A673 (cell line): ENCODE measurements around the gene LMNB1. TPM values are rescaled to one million over a fixed set of nuclear protein-coding genes. Genes with fewer than 3 reads are reported as not detected.
"Not testable (repeated sequence)": the region's sequence is repeated elsewhere in the genome, so short reads cannot be mapped to it uniquely, and the experiment has no call there.

Experiments
- BruUV-seq: library from RNA; stranded (reverse); fragments of 400-500 nt; replicated peaks from 2 replicates; lab custom pipeline; 2021; lab: Mats Ljungman, UMichigan
- CTCF ChIA-PET: fragments of 300-600 bp; sonication (Branson Sonifier 250); formaldehyde crosslinking; loops from one replicate; lab custom pipeline; 2022; ENCODE audit warnings: antibody characterized with exemption; lab: Charles Lee
- POLR2A ChIA-PET: fragments of 300-600 bp; sonication (Branson Sonifier 250); formaldehyde crosslinking; loops from one replicate; lab custom pipeline; 2022; ENCODE audit warnings: antibody characterized with exemption; ENCODE audit not compliant: low non-redundant PET; lab: Charles Lee
- DNase-seq: peaks from one replicate; pipeline ENCODE4 v3.0.0-alpha.2; 2015; ENCODE audit warnings: low spot score
- H3K27ac ChIP-seq: fragments of 200-600 bp; sonication (generic); 2 replicates; pipeline ENCODE4 v1.5.1; 2016; ENCODE audit warnings: mixed run types, low read depth, mild to moderate bottlenecking, mixed read lengths, antibody characterized with exemption, low read length; ENCODE audit not compliant: poor library complexity, severe bottlenecking
- H3K27me3 ChIP-seq: fragments of 200-600 bp; sonication (generic); replicated peaks from 2 replicates; pipeline ENCODE4 v1.6.1; 2017; ENCODE audit warnings: mixed run types, low read depth, mild to moderate bottlenecking, mixed read lengths, antibody characterized with exemption, low read length; ENCODE audit not compliant: insufficient read depth, poor library complexity
- H3K36me3 ChIP-seq: fragments of 200-600 bp; sonication (generic); 2 replicates; pipeline ENCODE4 v1.6.1; 2016; ENCODE audit warnings: mixed run types, mild to moderate bottlenecking, mixed read lengths, antibody characterized with exemption, low read length; ENCODE audit not compliant: insufficient read depth, poor library complexity, severe bottlenecking
- H3K4me1 ChIP-seq: fragments of 200-600 bp; sonication (generic); 2 replicates; pipeline ENCODE4 v1.6.1; 2017; ENCODE audit warnings: mixed run types, mild to moderate bottlenecking, mixed read lengths, antibody characterized with exemption, low read length; ENCODE audit not compliant: insufficient read depth, poor library complexity, severe bottlenecking
- H3K4me3 ChIP-seq: fragments of 200-600 bp; sonication (generic); 2 replicates; pipeline ENCODE4 v1.5.1; 2016; ENCODE audit warnings: low read depth, mixed run types, mild to moderate bottlenecking, mixed read lengths, low read length; ENCODE audit not compliant: poor library complexity, severe bottlenecking
- H3K9me3 ChIP-seq: fragments of 200-600 bp; sonication (generic); 2 replicates; pipeline ENCODE4 v1.6.1; 2016; ENCODE audit warnings: mixed run types, low read depth, mild to moderate bottlenecking, mixed read lengths, antibody characterized with exemption, low read length; ENCODE audit not compliant: poor library complexity, severe bottlenecking
- EZH2 ChIP-seq: fragments of 200-600 bp; sonication (generic); IDR thresholded peaks from 2 replicates; pipeline ENCODE4 v1.6.1; 2017; ENCODE audit warnings: borderline replicate concordance, low read depth, mild to moderate bottlenecking, mixed read lengths, antibody characterized with exemption, low read length; ENCODE audit not compliant: poor library complexity, severe bottlenecking
- intact Hi-C: fragments of 100-400 bp; cut with micrococcal nuclease; formaldehyde crosslinking; loops from one replicate; pipeline ENCODE4 v1.10.0; 2022; ENCODE audit not compliant: unreplicated experiment
- total RNA-seq: library from RNA; stranded (reverse); gene quantifications from 2 replicates; pipeline ENCODE4 v1.2.3, GENCODE V29; 2021
- TF ChIP-seq, protein P1 (sequence below): fragments of 300-800, 200-600 bp; sonication (generic); conservative IDR thresholded peaks from 2 replicates; pipeline ENCODE4 v1.5.1; 2017; ENCODE audit warnings: low read depth, mild to moderate bottlenecking, antibody characterized with exemption, low read length, moderate library complexity, mixed read lengths

LMNB1 gene
- total RNA-seq, 1 experiment from 2014 or later: 267 TPM

DNA sequence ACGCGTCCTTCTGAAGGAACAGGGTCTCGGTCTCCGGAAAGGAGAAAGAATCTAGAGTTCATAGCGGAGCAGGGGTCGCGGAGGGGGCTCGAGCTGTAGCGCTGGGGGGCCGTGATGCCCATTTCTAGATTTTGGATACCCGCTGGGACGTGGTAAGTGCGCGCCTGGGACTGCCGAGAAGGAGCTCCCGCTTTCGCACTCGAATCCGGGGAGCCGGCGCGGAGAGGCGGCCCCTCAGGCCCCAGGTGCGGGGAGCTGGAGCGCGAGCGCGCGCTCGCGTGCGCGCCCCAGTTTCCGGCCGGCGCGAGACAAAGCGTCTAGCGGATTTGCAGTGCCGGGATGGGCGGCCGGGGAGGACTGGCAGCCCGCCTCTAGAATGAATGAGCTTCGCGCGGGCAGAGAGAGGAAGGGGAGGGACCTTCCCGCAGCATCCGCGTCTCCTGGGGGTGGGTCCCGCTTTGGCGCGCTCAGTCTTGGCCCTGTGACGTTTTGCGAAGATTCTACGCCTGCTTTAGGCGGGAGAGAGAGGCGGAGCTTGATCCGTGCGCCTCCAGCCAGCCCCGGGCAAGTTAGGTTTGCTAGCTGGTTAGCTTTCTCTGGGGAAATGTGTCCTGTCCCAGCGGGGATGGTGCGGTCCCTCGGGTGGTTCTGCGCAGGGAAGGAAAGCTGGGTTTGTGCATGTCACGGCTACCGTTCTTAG, 1.2 kb downstream of the LMNB1 start:
- intact Hi-C loops: no loop called here
- no peaks in the 10 kb centered on the region for H3K27me3 ChIP-seq
- peaks cover 8% of the 10 kb centered on the region for H3K4me1 ChIP-seq
- TF ChIP-seq, protein P1, sequence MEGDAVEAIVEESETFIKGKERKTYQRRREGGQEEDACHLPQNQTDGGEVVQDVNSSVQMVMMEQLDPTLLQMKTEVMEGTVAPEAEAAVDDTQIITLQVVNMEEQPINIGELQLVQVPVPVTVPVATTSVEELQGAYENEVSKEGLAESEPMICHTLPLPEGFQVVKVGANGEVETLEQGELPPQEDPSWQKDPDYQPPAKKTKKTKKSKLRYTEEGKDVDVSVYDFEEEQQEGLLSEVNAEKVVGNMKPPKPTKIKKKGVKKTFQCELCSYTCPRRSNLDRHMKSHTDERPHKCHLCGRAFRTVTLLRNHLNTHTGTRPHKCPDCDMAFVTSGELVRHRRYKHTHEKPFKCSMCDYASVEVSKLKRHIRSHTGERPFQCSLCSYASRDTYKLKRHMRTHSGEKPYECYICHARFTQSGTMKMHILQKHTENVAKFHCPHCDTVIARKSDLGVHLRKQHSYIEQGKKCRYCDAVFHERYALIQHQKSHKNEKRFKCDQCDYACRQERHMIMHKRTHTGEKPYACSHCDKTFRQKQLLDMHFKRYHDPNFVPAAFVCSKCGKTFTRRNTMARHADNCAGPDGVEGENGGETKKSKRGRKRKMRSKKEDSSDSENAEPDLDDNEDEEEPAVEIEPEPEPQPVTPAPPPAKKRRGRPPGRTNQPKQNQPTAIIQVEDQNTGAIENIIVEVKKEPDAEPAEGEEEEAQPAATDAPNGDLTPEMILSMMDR: no peak
- no peak for TF ChIP-seq EZH2
- DNase-seq: peak; percentile 99
- POLR2A ChIA-PET: interaction anchor here (0.5 to 1.0 kb wide), 8 partner anchors 8 to 1355 kb away, joined by 3 to 15 read pairs (median 4); no protein-coding TSS in a partner anchor
- peak overlapping the region; percentile 100 for H3K27ac ChIP-seq
- CTCF ChIA-PET: interaction anchor here (0.7 to 1.2 kb wide), 2 partner anchors 71 to 99 kb away, joined by 3 to 5 read pairs; no protein-coding TSS in a partner anchor
- peak overlapping the region; percentile 99 for H3K4me3 ChIP-seq
- H3K36me3 ChIP-seq: no peaks in the 10 kb centered on the region
- H3K9me3 ChIP-seq: no peaks in the 10 kb centered on the region
- BruUV-seq: no TSS peak

DNA sequence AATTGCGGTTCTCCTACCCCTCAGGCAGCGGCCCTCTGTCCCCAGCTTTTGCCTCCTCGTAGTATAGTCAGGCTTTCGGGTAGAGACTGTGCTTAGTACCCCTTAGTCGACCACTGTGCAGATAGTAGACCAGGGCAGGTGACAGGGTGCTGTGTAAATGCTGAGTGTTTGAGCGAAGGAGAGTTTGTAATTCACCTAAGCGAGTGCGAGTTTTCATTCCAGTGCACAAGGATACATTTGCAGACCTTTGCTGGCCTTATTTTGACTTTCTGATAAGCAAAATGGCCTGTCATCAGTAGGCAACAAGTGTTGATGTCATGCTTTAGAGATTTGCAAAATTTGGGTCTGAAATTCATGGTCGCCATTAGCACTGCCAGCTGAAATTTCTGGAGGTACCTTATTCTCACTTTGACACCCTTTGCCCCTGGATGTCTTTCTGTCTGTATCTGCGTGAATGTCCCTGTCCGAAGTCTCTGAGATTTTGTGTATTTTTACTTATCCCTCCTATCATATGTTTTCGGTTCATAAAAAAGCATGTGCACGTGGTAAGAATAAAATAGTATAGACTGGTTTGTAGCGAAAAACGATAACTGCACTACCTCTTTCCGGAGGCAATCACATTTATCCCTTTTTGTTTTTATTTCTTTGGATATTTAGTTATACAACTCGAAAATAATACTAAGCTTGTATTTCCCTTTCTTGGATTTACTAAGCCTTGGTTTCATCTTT, 1.9 kb downstream of the LMNB1 start:
- intact Hi-C loops: no loop called here
- TF ChIP-seq, protein P1: no peak
- no peak for TF ChIP-seq EZH2
- Histone ChIP-seq H3K4me3 (peak overlapping the region; percentile 99), H3K9me3 (no peaks in the 10 kb centered on the region), H3K36me3 (no peaks in the 10 kb centered on the region), H3K27ac (peak overlapping the region; percentile 100), H3K27me3 (no peaks in the 10 kb centered on the region), H3K4me1 (peaks cover 8% of the 10 kb centered on the region)
- ChIA-PET CTCF (interaction anchor here (0.7 to 1.2 kb wide), 2 partner anchors 71 to 99 kb away, joined by 3 to 5 read pairs; no protein-coding TSS in a partner anchor), POLR2A (interaction anchor here (0.5 to 1.0 kb wide), 3 partner anchors 9 to 274 kb away, joined by 3 to 15 read pairs (median 11); no protein-coding TSS in a partner anchor)
- BruUV-seq: no TSS peak
- no peak for DNase-seq

DNA sequence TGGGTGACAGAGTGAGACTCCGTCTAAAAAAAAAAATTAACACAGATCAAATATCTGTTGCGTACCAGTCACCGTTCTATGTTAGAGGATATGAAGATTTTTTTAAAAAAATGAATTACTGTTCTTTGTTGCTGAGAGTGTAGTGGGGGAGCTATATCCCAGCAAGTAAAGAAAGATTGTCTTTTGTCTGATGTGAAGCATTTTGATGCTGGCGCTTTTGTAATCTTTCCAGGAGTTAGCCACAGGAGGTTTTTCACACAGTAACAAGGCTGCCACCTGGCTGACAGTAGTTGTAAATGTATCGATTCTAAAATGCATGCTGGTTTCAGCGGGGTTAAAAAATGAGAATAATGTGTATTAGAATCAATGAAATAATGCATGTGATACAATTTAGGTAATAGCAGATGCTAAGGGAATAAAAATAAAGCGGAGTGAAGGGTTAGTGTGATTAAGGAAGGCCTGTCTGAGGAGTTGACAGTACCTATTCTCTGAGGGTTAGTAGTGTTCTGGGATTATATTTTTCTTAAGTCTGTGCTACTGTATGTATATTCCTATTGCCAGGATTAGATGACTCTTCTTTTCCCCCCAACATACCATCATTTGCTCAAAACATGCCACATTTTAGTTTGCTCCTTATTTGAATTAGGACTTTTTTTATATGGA, 3.4 kb downstream of the LMNB1 start:
- no peaks in the 10 kb centered on the region for H3K27me3 ChIP-seq
- intact Hi-C loops: loop anchor here (1.0 kb wide), 1 partner anchor 104 kb away; no protein-coding TSS in a partner anchor
- ChIA-PET POLR2A (no interaction called here), CTCF (interaction anchor here (1.3 to 1.8 kb wide), 2 partner anchors 11 to 21 kb away, joined by 4 to 6 read pairs; no protein-coding TSS in a partner anchor)
- peaks cover 8% of the 10 kb centered on the region for H3K4me1 ChIP-seq
- H3K9me3 ChIP-seq: no peaks in the 10 kb centered on the region
- H3K4me3 ChIP-seq: peak overlapping the region; percentile 99
- no peaks in the 10 kb centered on the region for H3K36me3 ChIP-seq
- peak; percentile 85 for DNase-seq
- TF ChIP-seq, protein P1: peak; percentile 80
- no peak for TF ChIP-seq EZH2
- BruUV-seq: no TSS peak
- H3K27ac ChIP-seq: peak overlapping the region; percentile 100

DNA sequence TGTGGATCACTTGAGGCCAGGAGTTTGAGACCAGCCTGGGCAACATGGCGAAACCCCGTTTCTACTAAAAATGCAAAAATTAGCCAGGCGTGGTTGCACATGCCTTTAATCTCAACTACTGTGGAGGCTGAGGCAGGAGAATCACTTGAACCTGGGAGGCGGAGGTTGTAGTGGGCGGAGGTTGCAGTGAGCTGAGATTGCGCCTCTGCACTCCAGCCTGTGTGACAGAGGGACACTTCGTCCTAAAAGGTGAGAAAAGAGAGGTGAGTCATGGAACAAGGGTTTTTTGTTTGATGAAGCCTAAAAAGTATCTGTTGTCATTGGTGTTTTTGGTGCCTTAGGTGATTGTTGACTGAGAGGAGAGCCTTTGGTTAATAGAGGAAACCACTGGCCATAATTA, 11.5 kb downstream of the LMNB1 start:
- DNase-seq, H3K4me1 ChIP-seq, intact Hi-C loops, H3K4me3 ChIP-seq, H3K27me3 ChIP-seq, H3K36me3 ChIP-seq, CTCF ChIA-PET, POLR2A ChIA-PET, H3K9me3 ChIP-seq, H3K27ac ChIP-seq, BruUV-seq: not testable (repeated sequence)
